Measurements from ENCODE around the gene SLC47A1.

- TF ChIP-seq NRF1 (conservative IDR thresholded peaks at IDR 0.05; ENCODE audit: low read depth, low read length) (no peak), EZH2 (IDR thresholded peaks at IDR 0.05; ENCODE audit: borderline replicate concordance, control insufficient read depth, low read depth, low read length) (no peak), ETV6 (conservative IDR thresholded peaks at IDR 0.05 in 1 of 2, IDR thresholded peaks at IDR 0.05 in 1 of 2; ENCODE audit: borderline replicate concordance in 1 of 2, low read depth in 1 of 2) (no peak), EP300 (IDR thresholded peaks at IDR 0.05; ENCODE audit: borderline replicate concordance in 1 of 2, control insufficient read depth in 1 of 2, low read depth in 2 of 2, low read length in 2 of 2) (no peak)
These were observed 39.4 kb downstream of the SLC47A1 start for GRCh38 chr17:19573075-19573474.

All from GM12878 (cell line).